ENCODE data around the gene CENPM.
A peak's percentile ranks its signal among the peaks of the same experiment; 100 is the strongest.

The CENPM gene

DNA sequence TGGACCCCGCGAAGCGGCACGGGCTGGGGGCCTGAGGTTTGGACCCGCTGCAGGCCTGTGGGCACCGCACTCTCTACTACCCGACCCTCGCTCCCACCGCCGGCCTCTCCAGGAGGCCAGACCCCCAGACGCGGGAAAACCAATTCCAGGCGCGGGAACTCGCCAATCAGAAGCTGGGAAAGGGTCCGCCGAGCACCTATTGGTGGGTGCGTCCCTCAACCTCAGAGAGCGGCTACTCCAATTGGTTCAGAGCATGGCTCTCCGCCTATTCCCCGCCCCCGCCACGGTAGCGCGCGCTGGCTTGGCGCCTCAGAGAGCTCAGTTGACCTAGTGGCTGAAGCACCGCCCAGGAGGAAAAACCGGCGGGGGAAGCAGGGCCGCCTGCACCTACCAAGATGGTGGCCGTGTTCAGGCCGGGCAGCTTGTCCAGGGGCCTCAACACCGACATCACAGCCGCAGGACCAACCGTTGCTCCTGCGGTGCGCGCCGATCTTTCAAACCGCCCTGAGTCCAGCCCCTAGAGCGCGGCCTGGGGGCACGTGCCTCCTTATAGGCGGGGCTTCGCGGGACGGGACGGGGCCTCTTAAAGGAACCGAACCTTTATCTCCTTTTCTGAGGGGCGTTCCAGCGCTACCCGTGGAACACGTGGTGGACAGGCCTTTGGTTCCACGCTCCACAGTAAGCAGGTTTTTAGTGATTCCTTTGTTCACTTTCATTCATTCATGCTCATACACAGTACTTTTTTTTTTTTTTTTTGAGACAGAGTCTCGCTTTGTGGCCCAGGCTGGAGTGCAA lies at the start of gene CENPM:
Gene CENPM (minus strand): TSS at position 524 of the 795 bp plus-strand sequence. CDS start 76 bp downstream, at position 448.
- peak; percentile 85 to 96 (median 90) for DNase-seq (ENCODE audit: low read depth in 3 of 3)

- no peak for DNase-seq (ENCODE audit: low read depth in 3 of 3)
Observed at GRCh38 chr22:41995211-41995610, 48.3 kb upstream of the CENPM start.

GRCh38 chr22:41992496-41992895 lies 45.5 kb upstream of the CENPM start:
- DNase-seq (ENCODE audit: low read depth in 3 of 3): no peak

DNA sequence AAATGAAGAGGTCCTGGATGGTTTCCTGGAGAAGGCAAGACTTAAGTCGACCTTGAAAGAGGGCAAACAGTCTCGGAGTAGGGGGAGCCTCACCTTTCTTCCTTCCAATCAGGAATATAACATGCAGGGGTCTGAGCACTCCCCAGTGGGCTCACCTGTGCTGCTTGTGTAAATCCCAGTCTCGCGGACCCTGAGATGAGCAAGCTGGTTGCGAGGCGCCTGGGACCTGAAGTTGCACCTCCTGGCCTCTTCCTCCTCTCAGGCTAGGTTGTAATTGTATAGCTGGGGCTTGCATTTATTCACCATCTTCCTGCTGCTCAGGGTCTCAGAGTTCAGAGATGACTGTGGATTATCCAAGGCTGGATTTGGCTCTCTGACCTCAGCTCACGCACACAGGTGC lies 44.2 kb upstream of the CENPM start:
- no peak for DNase-seq (ENCODE audit: low read depth in 3 of 3)

DNA sequence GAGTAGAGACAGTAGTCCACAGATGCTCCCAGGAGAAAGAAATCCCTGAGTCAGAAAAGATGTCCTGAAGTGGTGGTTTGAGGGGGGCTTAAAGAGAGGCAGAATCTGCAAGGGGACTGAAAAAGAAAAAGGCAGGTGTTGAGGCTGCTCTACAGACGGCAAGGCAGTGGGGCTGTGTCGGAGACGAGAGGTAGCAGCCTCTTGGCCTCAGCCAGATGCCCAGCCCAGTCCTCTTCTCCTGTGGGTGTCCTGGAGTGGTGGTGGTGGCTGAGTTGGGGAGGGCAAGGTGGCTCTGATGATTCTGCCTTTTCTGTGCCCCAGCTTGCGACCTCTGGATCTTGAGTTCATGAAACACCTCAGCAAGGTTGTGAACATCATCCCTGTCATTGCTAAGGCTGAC lies 42.3 kb upstream of the CENPM start:
- no peak for DNase-seq (ENCODE audit: low read depth in 3 of 3)

- DNase-seq (ENCODE audit: low read depth in 3 of 3): no peak
Observed at GRCh38 chr22:41987276-41987675, 40.3 kb upstream of the CENPM start.

DNA sequence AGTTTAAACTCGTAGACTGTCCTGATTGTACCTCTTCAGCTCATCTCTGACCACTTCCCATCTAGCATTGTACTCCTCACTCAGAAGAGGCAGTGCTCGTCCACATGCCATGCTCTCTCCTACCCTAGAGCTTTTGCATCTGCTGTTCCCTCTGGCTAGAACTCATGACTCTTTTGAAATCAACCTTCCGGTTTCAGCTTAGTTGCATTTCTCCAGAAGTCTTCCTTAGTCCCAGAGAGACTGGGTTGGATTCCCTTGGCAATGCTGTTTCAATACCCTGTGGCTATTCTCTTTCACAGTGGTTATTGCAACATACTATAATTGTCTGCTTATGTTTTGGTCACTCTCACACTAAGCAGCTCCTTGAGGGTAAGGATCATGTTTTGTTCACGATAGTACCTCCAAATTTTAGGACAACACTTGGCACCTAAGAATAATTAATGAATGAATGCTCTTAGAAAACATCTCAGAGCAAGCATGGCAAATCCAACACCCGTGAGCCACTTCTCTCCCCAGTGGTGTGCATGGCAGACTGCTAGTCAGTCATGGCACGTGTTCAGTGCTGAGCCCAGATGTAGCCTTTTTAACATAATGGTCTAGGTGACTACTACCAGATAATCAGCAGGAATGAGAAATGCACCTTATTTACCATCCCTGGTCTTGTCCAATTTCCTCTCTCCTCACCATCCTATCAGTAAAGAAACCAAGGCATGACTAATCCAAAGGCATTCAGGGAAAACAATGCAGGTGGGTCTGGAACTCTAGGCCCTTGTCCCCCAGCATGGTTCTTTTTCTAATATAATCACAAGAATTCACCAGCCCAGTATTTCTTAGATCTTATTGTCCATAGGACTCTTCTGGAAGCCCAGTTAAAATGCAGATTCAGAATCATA lies 36.8 kb upstream of the CENPM start:
- DNase-seq (ENCODE audit: low read depth in 3 of 3): no peak

- no peak for DNase-seq (ENCODE audit: low read depth in 3 of 3)
Observed at GRCh38 chr22:41982865-41983264, 35.9 kb upstream of the CENPM start.

GRCh38 chr22:41979423-41980250 lies 32.7 kb upstream of the CENPM start:
- DNase-seq (ENCODE audit: low read depth in 3 of 3): no peak

- DNase-seq (ENCODE audit: low read depth in 3 of 3): no peak
Observed at GRCh38 chr22:41978732-41979131, 31.8 kb upstream of the CENPM start.

DNA sequence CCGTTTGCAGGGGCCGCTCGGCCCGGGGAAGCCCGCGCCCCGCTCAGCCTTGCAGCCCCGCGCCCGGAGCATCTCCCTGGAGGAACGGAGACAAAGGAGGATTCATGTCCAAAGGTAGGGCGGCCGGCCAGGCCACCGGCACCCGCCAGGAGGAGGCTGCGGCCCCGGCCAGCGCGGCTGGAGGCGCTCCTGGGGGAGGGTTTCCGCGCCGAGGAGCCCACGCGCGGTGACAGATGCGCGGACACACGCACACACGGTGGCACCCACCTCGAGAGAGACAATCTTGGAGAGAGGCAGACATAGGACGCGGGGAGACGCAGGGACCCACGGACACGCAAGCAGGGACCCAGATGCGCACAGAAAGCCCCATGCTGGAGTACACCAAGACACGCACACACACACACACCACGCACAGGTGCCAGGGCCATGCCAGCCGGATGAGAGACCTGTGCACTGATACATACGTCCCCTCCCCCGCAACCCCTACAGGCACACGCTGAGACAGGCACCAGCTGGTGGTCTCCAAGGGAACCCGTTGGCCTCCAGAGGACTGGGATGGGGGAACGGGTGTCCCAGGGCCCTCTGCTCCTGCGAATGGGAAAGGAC lies 30.1 kb upstream of the CENPM start:
- no peak for DNase-seq (ENCODE audit: low read depth in 3 of 3)

GRCh38 chr22:41976070-41976901 lies 29.3 kb upstream of the CENPM start:
- peak in 1 of 3 experiments; percentile 50 for DNase-seq (ENCODE audit: low read depth in 3 of 3)

- no peak for DNase-seq (ENCODE audit: low read depth in 3 of 3)
Observed at GRCh38 chr22:41975299-41976069, 28.5 kb upstream of the CENPM start.

DNA sequence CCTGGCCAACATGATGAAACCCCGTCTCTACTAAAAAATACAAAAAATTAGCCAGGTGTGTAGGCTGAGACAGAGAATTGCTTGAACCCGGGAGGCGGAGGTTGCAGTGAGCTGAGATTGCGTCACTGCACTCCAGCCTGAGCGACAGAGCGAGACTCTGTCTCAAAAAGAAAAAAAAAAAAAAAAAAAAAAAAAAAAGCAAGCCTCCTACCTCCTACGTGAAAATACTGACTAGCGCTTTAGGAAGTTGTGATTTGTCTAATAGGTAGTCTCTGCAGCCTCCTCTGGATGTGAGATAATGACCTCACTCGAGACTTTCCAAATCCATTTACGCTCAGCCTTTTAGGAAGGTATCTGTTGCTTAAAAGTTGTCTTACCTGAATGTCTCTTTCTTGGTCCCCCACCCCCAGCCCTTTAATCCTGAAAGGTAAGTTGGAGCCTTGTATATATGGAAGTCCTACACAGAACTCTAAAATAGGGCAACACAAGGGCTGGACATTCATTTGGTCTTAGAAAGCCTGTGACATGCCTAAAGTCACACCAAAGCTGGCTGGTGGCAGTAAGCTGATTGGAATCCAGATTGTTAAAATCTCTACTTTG lies 27.8 kb upstream of the CENPM start:
- DNase-seq (ENCODE audit: low read depth in 3 of 3): no peak

DNA sequence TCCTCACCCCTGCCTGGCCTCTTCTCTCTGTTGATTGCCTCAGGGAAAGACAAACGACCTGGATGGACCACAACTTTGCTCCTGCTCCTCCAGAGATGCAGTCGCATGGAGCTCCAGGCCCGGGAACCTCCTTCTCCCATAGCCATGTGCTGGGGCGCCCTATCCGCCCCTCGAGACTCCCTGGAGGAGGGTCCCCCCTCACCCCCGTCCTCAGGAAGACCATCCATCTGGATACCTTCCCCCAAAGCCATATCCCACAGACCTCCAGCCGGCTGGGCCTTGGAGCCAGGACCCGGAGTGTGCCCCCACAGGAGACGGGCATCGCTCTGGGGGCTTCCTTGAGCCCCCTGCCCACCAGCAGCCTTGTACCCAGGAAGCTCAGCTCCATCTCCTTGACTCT lies 24.5 kb upstream of the CENPM start:
- no peak for DNase-seq (ENCODE audit: low read depth in 3 of 3)

DNA sequence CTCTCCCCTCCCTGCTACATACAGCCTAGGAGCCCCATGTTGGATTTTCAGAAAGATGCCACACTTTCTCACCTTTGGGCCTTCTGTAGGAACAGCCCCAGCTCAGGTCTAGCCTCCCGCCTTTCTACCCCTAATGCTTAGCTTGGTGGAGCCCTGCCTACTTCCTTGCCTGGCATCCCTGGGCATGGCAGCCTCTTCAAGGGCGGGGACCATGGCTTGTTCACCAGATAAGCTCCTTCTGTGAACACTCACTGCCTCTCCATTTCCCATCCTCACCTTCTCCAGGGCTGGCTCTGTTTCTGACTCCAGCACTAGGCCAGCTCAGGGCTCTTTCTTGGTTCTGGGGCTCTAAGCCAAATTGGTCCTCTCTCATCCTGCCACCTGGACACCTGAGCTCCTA lies 23.6 kb upstream of the CENPM start:
- no peak for DNase-seq (ENCODE audit: low read depth in 3 of 3)

GRCh38 chr22:41969110-41969646 lies 22.2 kb upstream of the CENPM start, which contains the start of gene SEPTIN3:
SEPTIN3 (plus strand) TSS chr22:41969443; CDS start chr22:41971493, 2,050 bp downstream.
- DNase-seq (ENCODE audit: low read depth in 3 of 3): no peak

- no peak for DNase-seq (ENCODE audit: low read depth in 3 of 3)
Observed at GRCh38 chr22:41968601-41969000, 21.6 kb upstream of the CENPM start.

Data from stimulated activated CD4-positive, alpha-beta T cell treated with anti-CD3 and anti-CD28 coated beads, TNF-alpha, amount 100 ng/mL, for 24 hours (primary cell).